GM18520 (cell line): ENCODE results near the gene B3GNT2.
"Not testable (repeated sequence)": the region's sequence is repeated elsewhere in the genome, so short reads cannot be mapped to it uniquely, and the experiment has no call there.

Experiments used
- ATAC-seq: cut with Tn5 transposase; IDR thresholded peaks from one replicate; pipeline ENCODE4 v1.9.1; 2021; ENCODE audit not compliant: unreplicated experiment

Gene B3GNT2

GRCh38 chr2:62231541-62231940 is 35.6 kb downstream of the B3GNT2 start:
- no peak for ATAC-seq

GRCh38 chr2:62234755-62235655 is 39.1 kb downstream of the B3GNT2 start:
- no peak for ATAC-seq

DNA sequence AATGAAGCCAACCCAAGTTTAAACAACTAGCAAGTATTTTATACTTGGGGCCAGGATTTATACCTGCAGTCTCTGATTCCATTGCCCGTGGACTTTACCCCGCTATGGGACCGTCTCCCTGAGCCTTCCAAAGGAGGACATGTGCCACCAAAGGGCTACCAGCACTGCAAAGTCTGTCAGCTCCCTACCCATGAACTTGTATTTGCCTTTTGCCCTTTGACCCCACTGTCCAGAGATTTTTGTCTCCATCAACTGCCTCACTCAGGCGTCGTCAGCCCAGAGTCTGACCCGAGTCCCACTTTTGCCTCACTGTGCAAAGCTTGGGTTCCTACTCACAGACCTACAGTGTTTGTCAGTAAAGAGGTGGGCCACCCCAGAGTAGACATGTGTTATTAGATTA is 40.6 kb downstream of the B3GNT2 start:
- no peak for ATAC-seq

- ATAC-seq = no peak
These were observed 42.3 kb downstream of the B3GNT2 start for GRCh38 chr2:62238236-62238635.

- ATAC-seq = no peak
These were observed 44.6 kb downstream of the B3GNT2 start for GRCh38 chr2:62240546-62240945.

GRCh38 chr2:62243983-62244382 is 48.1 kb downstream of the B3GNT2 start:
- ATAC-seq = no peak

DNA sequence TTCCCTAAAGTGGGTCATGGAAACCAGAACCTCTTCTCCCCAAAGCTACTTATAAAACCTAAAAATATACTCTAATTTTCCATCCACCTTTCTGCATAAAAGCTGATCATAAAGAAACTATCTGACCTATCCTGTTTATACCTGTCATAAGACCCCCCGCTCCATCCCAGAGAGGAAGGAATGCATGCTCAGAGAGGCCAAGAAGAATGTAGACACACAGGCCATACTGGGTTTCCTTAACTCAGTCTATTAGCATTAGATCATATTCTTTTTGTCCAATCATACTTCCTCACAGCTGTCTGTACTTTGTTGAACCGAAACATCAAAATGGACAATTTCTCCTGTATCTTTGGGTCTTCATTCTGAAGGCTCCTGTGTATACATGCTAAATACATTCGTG is 52.3 kb downstream of the B3GNT2 start:
- ATAC-seq = no peak

- ATAC-seq = no peak
These were observed 54.3 kb downstream of the B3GNT2 start for GRCh38 chr2:62250239-62250638.

GRCh38 chr2:62254424-62255266 is 58.7 kb downstream of the B3GNT2 start:
- no peak for ATAC-seq

GRCh38 chr2:62257466-62257865 is 61.6 kb downstream of the B3GNT2 start:
- no peak for ATAC-seq

- ATAC-seq = no peak
These were observed 67.3 kb downstream of the B3GNT2 start for GRCh38 chr2:62263076-62263715.

GRCh38 chr2:62264186-62264585 is 68.3 kb downstream of the B3GNT2 start:
- no peak for ATAC-seq

GRCh38 chr2:62265106-62265505 is 69.2 kb downstream of the B3GNT2 start:
- no peak for ATAC-seq

DNA sequence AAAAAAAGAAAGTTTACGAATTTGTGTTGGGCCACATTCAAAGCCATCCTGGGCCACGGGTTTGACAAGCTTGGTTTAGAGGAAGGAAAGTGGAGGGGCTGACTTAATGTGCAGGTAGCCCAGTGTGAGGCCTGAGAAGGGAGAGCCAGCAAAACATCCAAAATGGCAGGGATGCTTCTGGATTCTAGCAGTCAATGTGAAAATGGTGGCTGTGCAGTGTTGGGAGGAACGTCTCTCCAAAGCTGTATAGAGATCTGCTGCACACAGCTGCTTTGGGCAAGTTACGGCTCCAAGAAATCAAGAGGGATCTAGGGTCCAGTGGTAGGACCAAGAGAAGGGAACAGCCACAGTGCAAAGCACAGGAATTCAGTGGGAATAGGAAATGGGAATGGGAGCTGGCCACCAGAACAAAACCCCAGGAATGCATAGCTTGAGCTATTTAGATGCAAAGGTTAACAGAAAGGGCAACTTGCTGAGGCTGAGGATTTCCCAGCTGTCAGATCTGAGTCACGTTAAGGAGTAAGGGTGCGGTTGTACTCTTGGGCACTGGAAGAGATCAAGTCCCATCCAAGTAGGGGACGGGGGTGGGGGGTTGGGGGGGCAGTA is 70.6 kb downstream of the B3GNT2 start:
- ATAC-seq = no peak

DNA sequence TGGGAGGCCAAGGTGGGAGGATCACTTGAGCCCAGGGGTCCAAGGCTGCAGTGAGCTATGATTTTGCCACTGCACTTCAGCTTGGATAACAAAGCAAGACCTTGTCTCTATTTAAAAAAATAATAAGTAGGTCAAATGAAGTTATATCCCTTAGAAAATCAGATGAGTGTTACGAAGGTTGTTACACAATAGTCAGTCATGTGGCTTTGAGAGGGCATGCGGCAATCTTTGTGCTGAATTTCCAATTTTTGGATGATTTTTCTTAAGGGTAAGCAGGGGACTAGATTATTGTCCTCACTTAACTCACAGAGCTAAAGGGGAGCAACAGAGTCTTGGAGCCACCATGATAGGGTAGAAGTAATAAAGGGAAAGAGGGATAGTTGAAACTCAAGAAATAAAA is 71.8 kb downstream of the B3GNT2 start:
- ATAC-seq = no peak

DNA sequence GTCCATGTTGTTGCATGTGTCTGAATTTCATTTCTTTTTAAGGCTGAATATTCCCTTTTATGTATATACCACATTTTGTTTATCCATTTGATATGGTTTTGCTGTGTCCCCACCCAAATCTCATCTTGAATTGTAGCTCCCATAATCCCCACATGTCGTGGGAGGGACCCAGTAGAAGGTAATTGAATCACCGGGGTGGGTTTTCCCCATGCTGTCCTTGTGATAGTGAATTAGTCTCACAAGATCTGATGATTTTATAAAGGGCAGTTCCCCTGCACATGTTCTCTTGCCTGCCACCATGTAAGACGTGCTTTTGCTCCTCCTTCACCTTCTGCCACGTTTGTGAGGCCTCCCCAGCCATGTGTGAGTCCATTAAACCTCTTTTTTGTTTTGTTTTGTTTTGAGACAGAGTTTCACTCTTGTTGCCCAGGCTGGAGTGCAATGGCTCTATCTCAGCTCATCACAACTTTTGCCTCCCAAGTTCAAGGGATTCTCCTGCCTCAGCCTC is 72.8 kb downstream of the B3GNT2 start:
- ATAC-seq = not testable (repeated sequence)

- no peak for ATAC-seq
These were observed 74.8 kb downstream of the B3GNT2 start for GRCh38 chr2:62270728-62271127.
